ENCODE measurements around the gene CTR9.

DNA sequence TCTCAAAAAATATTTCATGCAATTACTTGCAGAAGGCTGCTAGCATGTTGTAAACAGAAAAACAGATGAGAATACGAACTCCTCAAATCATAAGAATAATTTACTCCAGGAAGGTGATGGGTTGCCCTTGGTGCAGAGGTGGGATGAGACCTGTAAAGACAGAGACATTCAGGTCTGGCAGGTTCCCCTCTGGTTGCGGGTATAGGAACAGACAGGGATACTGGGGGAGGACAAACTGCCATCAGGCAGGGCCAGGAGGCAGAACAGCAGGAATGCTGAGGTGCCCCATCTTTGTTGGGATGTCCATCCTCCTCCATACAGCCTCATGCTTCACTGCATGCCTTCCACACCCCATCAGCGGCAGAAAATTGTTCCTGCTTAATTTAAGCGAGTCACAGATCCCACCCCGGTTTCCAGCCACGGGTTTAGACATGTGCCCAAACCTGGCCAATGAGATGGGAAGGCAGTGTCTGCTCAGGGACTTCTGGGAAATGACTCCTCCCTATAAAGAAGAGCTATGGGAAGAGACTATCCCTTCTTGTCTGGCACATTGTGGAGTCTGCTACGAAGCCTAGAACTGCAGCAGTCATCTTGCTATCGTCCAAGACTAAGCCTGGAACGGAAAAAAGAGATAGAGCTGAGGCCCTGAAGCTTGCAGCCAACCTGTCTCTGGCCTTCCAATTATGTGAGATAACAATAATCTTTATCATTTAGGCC lies 34.3 kb upstream of the CTR9 start:
- TF ChIP-seq, protein P1, sequence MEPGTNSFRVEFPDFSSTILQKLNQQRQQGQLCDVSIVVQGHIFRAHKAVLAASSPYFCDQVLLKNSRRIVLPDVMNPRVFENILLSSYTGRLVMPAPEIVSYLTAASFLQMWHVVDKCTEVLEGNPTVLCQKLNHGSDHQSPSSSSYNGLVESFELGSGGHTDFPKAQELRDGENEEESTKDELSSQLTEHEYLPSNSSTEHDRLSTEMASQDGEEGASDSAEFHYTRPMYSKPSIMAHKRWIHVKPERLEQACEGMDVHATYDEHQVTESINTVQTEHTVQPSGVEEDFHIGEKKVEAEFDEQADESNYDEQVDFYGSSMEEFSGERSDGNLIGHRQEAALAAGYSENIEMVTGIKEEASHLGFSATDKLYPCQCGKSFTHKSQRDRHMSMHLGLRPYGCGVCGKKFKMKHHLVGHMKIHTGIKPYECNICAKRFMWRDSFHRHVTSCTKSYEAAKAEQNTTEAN (CRISPR knock-in tag; IDR thresholded peaks at IDR 0.05): no peak
- TF ChIP-seq HDAC3 (IDR thresholded peaks at IDR 0.05; ENCODE audit: borderline replicate concordance, partially characterized antibody) (no peak), NRF1 (conservative IDR thresholded peaks at IDR 0.05 in 1 of 2, IDR thresholded peaks at IDR 0.05 in 1 of 2) (no peak; a peak in 1 of 4 replicates), ZNF431 (CRISPR knock-in tag; IDR thresholded peaks at IDR 0.05) (no peak), SMARCB1 (IDR thresholded peaks at IDR 0.05; ENCODE audit: insufficient read length, low read depth) (no peak), FOXP1 (CRISPR knock-in tag; IDR thresholded peaks at IDR 0.05) (no peak), POLR2A (conservative IDR thresholded peaks at IDR 0.05) (no peak), GABPA (tag; conservative IDR thresholded peaks at IDR 0.05; ENCODE audit: low read depth) (no peak), TCF7L2 (IDR thresholded peaks at IDR 0.05; ENCODE audit: low read depth, low read length) (no peak), BRD4 (IDR thresholded peaks at IDR 0.05) (no peak), EP300 (IDR thresholded peaks at IDR 0.05; ENCODE audit: low read length) (no peak)
- TF ChIP-seq, protein P2, sequence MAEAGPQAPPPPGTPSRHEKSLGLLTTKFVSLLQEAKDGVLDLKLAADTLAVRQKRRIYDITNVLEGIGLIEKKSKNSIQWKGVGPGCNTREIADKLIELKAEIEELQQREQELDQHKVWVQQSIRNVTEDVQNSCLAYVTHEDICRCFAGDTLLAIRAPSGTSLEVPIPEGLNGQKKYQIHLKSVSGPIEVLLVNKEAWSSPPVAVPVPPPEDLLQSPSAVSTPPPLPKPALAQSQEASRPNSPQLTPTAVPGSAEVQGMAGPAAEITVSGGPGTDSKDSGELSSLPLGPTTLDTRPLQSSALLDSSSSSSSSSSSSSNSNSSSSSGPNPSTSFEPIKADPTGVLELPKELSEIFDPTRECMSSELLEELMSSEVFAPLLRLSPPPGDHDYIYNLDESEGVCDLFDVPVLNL (CRISPR knock-in tag; IDR thresholded peaks at IDR 0.05; ENCODE audit: low read depth): no peak
